GM21619 (cell line): ENCODE data around the gene ARAF.
"Not testable (repeated sequence)": the region's sequence is repeated elsewhere in the genome, so short reads cannot be mapped to it uniquely, and the experiment has no call there.

Source experiments
- ATAC-seq: cut with Tn5 transposase; IDR thresholded peaks from one replicate; pipeline ENCODE4 v1.9.1; 2021; ENCODE audit not compliant: unreplicated experiment

The ARAF gene

DNA sequence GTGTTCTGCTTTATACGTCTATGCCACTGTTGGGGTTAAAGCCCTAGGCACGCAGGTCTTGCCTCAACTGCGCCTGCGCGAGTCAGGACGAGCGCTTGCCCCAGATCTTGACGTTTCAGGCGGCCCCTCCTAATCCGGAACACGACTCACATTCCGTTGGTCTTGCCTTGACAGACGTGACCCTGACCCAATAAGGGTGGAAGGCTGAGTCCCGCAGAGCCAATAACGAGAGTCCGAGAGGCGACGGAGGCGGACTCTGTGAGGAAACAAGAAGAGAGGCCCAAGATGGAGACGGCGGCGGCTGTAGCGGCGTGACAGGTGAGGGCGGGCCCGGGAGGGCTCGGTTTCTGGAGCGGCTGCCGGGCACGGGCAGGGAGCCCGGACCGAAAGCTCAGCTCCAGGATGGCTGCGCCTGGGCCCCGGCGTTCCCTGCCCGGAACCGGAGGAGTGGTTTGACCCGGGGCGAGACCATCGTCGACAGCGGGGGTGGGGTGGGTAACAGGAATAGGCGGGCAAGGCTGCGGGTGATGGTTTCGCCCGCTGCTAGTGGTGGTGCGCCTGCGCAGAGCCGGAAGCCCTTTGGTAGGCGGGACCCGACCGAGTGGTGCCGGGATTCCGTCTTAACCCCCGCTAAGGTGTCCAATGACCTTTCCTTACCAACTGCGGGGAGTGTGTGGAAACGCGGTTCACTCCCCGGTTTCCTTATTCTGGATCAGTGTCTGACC is at the start of gene ARAF:
Gene ARAF (plus strand): TSS at position 272 of the 725 bp plus-strand sequence. CDS start 1,763 bp downstream, outside the sequence.
- ATAC-seq, result peak; percentile 89

- ATAC-seq, result not testable (repeated sequence)
These were observed 48.6 kb upstream of the ARAF start for GRCh38 chrX:47512383-47512782.

- peak; percentile 78 for ATAC-seq
These were observed 47.7 kb upstream of the ARAF start for GRCh38 chrX:47513034-47513965.

DNA sequence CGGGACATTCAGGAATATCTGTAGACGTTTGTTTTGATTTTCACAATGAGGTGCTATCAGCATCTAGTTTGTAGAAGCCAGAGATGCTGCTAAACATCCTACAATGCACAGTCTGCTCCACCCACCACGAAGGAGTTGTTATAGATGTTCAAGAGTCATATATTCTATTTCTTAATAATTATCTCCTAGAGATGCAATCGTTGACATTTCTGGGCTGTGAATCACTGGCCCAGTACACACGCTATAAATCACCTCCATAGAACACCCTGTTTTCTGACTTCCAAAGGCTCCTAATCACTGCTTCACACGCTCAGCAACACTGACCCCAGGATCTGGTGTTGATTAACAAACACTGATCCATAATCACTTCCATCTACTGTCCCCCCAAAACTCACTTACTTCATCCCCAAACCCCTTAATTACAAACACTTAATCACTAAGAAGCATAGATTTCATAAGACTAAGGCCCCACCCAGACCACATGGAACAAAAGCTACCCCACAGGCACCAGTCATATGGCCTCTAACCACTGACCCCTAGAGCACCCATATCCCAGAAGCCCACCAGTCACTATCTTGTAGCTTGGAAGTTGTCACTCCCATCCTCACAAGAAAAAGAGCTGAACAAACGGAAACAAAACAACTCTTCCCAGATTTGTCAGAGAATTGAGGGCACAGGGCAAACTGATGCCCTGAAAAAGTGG is 46.3 kb upstream of the ARAF start:
- ATAC-seq, result no peak

DNA sequence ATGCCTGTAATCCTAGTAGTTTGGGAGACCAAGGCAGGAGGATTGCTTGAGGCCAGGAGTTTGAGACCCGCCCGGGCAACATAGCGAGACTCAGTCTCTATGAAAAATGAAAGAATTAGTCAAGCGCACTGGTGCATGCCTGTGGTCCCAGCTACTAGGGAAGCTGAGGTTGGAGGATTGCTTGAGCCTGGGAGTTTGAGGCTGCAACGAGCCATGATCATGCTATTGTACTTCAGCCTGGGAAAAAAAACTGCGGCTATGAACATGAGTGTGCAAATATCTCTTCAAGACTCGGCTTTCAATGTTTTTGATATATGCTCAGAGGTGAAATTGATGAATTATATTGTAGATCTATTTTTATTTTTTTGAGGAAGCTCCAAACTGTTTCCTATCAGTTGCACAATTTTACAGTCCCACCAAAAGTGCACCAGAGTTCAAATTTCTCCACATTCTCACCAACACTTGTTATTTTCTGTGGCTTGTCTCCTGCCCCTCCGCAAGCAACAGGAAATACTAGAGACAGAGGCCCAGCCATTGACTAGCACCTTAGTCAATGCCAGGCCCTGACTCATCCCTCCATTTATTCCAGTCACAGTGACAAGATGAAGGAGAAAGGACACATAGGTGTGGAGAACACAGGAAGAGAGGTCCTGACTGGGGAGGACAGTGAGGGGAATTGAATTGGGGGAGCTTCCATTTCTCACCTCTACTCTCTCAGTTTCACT is 44.9 kb upstream of the ARAF start:
- ATAC-seq, result no peak

GRCh38 chrX:47518144-47518543 is 42.9 kb upstream of the ARAF start:
- no peak for ATAC-seq

DNA sequence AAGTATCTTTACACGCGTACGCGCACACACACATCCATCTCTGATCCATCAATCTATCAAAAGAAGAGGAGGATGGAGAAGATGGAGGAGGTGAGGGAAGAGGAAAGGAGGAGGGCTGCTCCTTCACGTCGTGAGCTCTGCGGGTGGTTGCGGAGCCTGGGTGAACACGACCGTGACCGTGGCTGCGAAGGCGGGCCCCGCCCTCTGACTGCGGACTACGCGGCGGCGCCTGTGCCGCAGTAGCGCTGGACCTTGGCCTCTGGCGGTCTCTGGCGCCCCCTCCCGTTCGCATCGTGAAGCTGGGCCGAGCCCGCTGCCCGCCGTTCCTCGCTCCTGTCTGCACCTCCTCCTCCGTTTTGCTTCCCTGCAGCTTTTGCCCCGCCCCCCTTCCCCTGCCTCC is 37.7 kb upstream of the ARAF start:
- peak; percentile 95 for ATAC-seq

GRCh38 chrX:47523713-47524166 is 37.3 kb upstream of the ARAF start:
- ATAC-seq, result no peak

DNA sequence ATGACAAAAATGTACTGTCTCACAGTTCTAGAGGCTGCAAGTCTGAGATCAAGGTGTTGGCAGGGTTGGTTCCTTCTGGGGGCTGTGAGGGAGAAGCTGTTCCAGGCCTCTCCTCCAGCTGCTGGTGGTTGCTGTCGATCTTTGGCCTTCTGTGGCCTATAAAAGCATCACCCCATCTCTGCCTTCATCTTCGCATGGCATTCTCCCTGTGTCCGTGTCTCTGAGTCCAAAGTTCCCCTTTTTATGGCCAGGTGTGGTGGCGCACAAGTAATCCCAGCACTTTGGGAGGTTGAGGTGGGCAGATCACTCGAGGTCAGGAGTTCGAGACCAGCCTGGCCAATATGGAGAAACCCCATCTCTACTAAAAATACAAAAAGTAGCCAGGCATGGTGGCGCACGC is 31.5 kb upstream of the ARAF start:
- no peak for ATAC-seq

DNA sequence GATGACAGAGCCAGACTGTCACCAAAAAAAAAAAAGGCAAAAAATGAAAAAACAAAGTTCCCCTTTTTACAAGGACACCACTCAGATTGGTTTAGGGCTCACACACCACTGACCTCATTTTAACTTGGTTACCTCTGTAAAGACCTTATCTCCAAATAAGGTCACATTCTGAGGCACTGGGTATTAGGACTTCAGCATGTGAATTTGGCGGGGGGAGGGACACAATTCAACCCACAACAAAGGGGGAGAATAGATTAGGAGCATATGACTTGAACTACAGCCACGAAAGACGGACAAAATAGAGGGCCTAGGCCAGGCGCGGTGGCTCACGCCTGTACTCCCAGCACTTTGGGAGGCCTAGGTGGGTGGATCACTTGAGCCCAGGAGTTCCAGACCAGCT is 31.0 kb upstream of the ARAF start:
- no peak for ATAC-seq

DNA sequence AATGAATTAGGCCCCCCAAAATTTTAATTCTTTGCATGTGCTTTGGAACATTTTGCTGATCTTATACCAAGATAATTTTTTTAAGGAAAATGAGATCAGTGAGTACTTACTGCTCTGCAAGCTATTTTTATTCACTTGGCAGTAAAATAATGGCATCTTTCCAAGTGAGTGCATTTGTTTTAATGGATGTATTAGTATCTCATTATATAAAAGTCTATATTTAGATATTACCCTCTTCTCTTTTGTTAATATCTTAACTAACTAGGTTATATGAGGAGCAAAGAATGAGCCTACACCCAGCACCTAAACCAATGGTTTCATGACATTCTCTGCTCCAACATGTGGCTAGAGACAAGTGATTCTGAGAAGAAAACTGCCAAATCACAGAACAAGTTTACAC is 21.1 kb upstream of the ARAF start:
- ATAC-seq, result no peak

DNA sequence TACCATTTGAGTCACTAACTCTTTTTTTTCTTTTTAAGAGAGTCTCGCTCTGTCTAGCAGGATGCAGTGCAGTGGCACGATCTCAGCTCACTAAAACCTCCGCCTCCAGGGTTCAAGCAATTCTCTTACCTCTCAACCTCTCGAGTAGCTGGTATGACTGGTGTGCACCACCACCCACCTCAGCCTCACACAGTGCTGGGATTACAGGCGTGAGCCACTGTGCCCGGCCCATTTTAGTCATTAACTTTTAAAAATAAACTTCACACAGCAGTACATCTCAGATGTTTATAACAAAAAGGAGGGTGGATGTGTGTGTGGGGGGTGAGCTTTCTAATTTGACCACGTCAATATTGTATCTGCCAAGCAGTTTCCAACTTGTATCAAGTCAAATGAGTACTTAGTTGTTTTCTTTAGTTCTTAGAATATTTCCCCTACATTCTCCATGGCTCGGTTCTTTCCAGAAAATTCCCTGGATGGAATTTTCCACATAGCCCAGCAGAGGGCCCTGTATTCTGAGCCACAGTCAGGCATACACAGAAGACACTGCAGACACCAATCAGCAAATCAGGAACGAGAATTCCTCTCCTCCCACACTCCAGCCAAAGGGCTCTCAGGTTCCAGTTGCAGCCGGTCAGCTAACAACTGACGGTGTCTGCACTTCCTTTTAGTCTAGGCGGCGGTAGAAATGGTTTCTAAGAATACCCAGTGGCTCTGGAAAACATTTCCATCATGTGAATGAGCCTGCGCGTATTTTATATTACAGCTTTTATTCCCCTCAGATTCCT is 20.1 kb upstream of the ARAF start:
- no peak for ATAC-seq

DNA sequence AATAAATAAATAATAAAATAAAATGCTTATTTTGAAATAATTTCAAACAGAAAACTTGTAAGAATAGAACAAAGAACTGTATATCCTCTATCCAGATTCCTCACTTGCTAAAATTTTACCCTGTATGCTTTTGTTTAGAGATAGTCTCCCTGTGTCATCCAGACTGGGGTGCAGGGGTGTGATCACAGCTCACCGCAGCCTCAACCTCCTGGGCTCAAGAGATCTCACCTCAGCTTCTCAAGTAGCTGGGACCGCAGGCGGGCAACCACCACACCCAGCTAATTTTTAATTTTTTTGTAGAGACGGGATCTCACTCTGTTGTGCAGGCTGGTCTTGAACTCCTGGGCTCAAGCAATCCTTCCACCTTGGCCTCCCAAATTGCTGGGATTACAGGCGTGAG is 17.5 kb upstream of the ARAF start:
- ATAC-seq, result no peak

GRCh38 chrX:47556045-47556623 is 4.9 kb upstream of the ARAF start:
- peak; percentile 88 for ATAC-seq

DNA sequence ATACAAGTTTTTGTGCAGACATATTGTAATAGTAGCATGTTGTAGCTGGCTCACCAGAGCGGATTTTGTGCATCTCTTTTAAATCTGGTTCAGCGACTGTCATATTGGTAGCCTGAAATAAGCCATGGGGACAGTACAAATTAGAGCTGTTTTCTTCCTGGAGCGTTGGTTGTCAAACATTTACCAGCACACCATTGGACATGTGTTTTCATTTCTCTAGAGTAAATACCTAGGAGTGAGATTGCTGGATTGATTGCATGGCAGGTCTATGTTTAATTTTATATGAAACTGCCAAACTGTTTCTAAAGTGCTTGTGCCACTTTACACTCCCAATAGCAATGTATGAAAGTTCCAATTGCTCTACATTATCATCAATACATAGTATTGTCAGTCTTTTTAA is 2.6 kb upstream of the ARAF start:
- no peak for ATAC-seq

DNA sequence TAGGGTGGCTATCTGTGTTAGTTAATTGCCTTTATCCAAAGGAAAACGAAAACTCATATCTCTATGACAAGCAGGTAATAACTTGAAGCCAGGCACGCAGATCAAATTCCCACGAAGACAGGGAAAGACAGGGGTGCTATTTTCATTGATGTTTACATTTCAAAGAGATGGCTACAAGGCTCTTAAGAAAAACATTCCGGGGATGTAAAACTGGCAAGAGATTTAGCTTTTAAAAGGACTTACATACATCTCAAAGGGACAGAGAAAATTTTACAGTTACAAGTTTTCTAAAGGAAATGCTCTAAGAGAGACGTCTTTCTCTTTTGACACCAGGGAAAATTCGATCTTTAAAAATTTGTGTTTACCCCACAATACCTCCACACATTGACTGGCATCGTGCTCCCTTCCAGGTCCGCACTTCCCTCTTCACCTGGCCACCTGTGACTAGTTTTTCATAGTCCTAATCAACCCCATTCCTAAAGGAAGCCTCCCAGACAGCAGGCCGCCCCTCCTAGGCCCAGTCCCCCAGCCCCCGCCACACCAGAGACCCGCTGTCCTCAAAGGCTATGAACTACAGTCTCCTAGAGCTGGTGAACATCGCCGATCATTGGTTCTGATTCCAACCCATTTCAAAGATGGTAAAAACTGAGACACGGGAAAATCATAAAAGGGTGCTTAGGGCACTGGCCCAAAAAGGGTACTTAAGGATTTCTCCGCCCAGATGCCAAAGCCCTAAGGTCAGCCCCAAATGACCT is 649 bp upstream of the ARAF start:
- ATAC-seq, result no peak

DNA sequence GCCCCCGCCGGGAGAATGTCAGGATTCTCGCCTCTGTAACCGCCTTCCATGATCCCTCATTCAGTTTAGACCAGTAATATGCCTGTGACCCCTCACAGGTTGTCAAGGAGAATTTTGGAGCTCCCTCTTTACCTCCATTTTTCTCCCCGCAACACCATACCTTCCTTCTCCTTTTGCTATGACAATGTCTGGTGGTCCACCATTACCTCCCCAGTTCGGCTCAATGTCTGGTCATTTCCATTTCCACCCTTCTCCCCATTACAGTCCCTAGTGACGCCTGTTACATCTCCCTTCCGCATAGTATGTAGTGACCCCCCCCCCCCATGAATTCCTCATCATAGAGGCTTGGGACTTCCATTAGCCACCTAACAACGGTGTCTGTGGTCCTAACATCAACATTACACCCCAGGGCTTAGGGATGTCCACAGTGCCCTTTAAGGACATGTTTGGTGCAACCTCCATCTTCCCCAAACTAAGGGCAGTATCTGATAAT is 700 bp downstream of the ARAF start:
- ATAC-seq, result no peak

DNA sequence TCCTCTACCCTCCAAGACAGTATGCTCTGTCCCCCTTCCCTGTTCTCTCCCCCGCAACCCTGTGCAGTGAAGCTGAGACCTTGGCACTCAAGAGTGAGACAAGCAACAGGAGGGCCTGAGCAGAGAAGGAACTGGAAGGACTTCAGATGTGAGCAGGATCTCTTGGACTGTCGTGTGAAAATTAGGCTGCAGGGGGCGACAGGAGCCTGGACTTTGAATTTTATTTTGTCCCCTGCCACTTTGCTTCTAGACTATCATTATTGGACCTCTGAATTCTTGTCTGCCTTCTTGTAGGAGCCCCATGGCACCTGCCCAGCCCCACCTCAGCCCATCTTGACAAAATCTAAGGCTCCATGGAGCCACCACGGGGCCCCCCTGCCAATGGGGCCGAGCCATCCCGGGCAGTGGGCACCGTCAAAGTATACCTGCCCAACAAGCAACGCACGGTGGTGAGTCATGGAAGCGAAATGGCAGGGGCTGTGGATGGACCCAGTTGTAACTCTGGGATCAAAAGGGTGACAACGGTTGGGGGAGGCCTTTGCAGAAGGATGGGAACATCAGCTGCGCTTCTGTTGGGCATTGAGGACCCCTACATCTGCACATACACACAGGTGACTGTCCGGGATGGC is 1.7 kb downstream of the ARAF start:
- ATAC-seq, result no peak
